AG09309 (cell line): ENCODE results near the gene SERP2.
"Not testable (repeated sequence)": the region's sequence is repeated elsewhere in the genome, so short reads cannot be mapped to it uniquely, and the experiment has no call there.

ENCODE experiments used
- DNase-seq: peaks from one replicate; pipeline ENCODE4 v3.0.0-alpha.2; 2010; ENCODE audit warnings: low read depth
- H3K4me3 ChIP-seq: 2 replicates; pipeline ENCODE4 v1.5.1; 2011; ENCODE audit warnings: mild to moderate bottlenecking, low read depth, low read length, moderate library complexity; ENCODE audit not compliant: control insufficient read depth
- CTCF ChIP-seq: IDR thresholded peaks from 2 replicates; pipeline ENCODE4 v1.5.1; 2011; ENCODE audit warnings: mild to moderate bottlenecking, low read depth, low read length, inconsistent platforms; ENCODE audit not compliant: insufficient read depth, control insufficient read depth; ENCODE audit errors: missing control alignments

The SERP2 gene

GRCh38 chr13:44373601-44374347 is at the start of gene SERP2:
SERP2 (plus strand) TSS chr13:44373824; CDS start chr13:44374026, 202 bp downstream.
- DNase-seq, result no peak
- TF ChIP-seq CTCF, result no peak
- peak within 1 kb of the TSS; percentile 35 for H3K4me3 ChIP-seq

- no peak for DNase-seq
- no peak overlapping the region for H3K4me3 ChIP-seq
- TF ChIP-seq CTCF, result no peak
Observed at GRCh38 chr13:44326961-44327360, 46.7 kb upstream of the SERP2 start.

DNA sequence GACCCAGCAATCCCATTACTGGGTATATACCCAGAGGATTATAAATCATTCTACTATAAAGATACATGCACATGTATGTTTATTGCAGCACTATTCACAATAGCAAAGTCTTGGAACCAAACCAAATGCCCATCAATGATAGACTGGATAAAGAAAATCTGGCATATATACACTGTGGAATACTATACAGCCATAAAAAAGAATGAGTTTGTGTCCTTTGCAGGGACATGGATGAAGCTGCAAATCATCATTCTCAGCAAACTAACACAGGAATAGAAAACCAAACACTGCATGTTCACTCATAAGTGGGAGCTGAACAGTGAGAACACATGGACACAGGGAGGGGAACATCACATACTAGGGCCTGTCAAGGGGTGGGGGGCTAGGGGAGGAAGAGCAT is 44.6 kb upstream of the SERP2 start:
- DNase-seq, H3K4me3 ChIP-seq: not testable (repeated sequence)

DNA sequence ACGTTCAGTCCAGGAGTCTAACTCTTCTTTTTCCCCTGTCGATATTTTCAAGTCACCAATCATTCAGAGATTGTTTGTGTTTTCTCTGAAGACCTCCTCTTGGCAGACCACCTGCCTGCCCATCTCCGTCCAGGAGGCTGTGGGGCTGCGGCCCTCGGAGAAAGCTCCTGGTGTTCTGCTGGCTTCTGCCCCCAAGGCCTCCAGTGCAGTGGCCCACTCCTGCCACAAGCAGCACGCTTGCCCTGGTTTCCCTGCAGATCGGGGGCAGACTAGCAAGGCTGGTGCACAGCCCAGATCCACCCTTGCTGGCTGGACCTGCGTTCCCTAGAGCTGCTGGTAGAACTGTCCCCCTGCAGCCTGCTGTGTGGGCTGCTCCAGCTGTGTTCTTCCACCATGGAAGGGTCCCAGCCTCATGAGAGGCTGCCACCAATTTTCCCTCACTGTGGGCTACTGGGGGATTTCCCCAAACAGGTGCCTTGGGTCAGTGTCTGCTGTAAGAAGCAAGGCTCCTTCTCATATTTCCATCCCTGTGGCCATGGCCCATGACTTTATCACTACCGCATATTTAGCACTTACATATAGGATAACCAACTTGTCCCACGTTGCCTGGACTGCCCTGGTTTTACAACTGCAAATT is 43.6 kb upstream of the SERP2 start:
- DNase-seq, result no peak
- no peak overlapping the region for H3K4me3 ChIP-seq
- no peak for TF ChIP-seq CTCF

GRCh38 chr13:44331446-44331845 is 42.2 kb upstream of the SERP2 start:
- TF ChIP-seq CTCF, result no peak
- DNase-seq, result no peak
- no peak overlapping the region for H3K4me3 ChIP-seq

DNA sequence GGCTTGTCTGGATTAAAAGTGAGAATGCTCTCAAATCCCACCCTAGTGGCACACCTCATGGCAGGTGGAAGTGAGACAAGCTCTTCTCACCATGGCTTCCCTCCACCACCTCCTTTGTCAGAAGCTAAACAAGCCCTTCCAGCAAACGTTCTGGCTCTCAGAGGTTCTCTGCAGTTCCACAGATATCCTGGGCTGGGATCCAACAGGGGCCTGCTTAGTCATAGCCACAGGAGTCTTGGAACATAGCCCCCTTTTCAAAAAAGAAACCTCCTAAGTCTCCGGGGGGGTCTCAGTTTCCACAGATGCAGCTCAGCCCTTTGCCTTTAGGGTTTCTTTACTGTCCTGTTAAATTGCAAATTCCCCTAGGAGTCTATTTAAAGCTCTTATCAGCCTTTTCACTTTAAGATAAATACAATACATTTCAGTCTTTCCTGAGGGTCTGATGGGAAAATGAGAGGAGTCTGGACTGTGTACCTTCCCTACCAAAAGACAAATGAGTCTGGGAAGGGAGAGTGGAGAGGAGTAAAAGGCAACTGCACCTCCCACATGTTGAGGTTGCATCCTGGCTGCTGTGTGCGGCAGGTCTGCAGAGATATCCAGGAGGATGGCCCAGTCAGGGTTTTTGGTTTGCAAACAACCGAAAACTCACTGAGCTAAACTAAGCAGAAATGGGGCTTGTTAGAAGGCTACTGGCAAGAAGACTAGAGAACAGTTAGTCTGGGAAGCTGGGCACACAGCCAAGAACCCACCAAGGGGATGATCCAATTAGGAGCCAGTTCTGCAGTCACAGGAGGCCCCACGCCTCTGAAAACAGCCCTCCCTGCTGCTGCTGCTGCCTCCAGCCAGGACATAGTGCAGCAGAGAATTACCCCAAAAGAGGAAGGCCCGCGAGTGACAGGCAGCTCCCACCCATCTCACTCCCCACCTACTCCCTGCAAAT is 41.4 kb upstream of the SERP2 start:
- no peak for TF ChIP-seq CTCF
- no peak for DNase-seq
- no peak overlapping the region for H3K4me3 ChIP-seq
